Immature natural killer cell (primary cell): ENCODE measurements around the gene RAB14. TPM values are rescaled to one million over a fixed set of nuclear protein-coding genes. Genes with fewer than 3 reads are reported as not detected.
A peak's percentile ranks its signal among the peaks of the same experiment; 100 is the strongest.

Experiments
- DNase-seq, 3 donors: peaks; one replicate each; pipeline ENCODE4 v3.0.0; 2022; ENCODE audit warnings: mixed read lengths in 1 of 3
- H3K27ac Mint-ChIP-seq, 6 donors: one replicate each; pipeline ENCODE4 v1.8.0; 2020; ENCODE audit warnings: mixed read lengths in 6 of 6, mild to moderate bottlenecking in 5 of 6, inconsistent platforms in 4 of 6, moderate library complexity in 3 of 6
- H3K27me3 Mint-ChIP-seq, 3 donors: one replicate each; pipeline ENCODE4 v1.8.0; 2020 to 2021; ENCODE audit warnings: low read depth in 3 of 3, mild to moderate bottlenecking in 3 of 3, mixed read lengths in 3 of 3, moderate library complexity in 3 of 3, inconsistent platforms in 1 of 3
- H3K36me3 Mint-ChIP-seq, 3 donors: one replicate each; pipeline ENCODE4 v1.8.0; 2020; ENCODE audit warnings: mixed read lengths in 3 of 3, inconsistent platforms in 2 of 3, mild to moderate bottlenecking in 2 of 3
- H3K4me1 Mint-ChIP-seq, 2 donors: one replicate each; pipeline ENCODE4 v1.8.0; 2020; ENCODE audit warnings: inconsistent platforms in 2 of 2, mild to moderate bottlenecking in 2 of 2, mixed read lengths in 2 of 2, moderate library complexity in 1 of 2
- H3K4me3 Mint-ChIP-seq, 5 donors: one replicate each; pipeline ENCODE4 v1.8.0; 2020; ENCODE audit warnings: mild to moderate bottlenecking in 5 of 5, mixed read lengths in 5 of 5, inconsistent platforms in 3 of 5, moderate library complexity in 3 of 5
- H3K9me3 Mint-ChIP-seq, 6 donors: one replicate each; pipeline ENCODE4 v1.8.0; 2020; ENCODE audit warnings: mild to moderate bottlenecking in 6 of 6, mixed read lengths in 6 of 6, inconsistent platforms in 4 of 6, moderate library complexity in 3 of 6
- polyA plus RNA-seq, 3 donors: library from polyadenylated mRNA; unstranded; fragments of 300-500 nt; fragmentation: Illumina TruSeq; gene quantifications; one replicate each; pipeline ENCODE4 v1.2.3, GENCODE V29; 2021

The RAB14 gene
- polyA plus RNA-seq, 3 donors from 2014 or later: 28.2 to 44.9 (median 36.0) TPM

DNA sequence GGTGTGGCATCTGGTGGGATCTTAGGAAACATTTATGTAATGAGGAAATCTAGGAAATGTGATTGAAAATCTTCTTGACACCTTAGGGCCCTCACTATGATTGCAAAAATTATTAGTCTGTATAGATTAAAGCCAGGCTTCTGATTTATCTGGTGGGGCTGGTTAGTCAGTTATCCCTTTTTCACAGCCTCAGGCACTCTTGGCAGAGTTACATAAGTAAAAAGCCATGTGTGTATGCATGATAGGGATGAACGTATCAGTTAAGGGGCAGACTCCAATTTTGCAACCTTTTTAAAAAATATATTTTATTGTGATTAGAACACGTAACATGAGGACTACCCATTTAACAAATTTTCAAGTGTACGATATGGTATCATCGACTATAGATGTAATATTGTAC, 30.6 kb upstream of the RAB14 start:
- no peaks in the 10 kb centered on the region for H3K27me3 Mint-ChIP-seq
- no peak overlapping the region for H3K4me3 Mint-ChIP-seq
- DNase-seq: no peak
- H3K27ac Mint-ChIP-seq: no peak overlapping the region
- H3K9me3 Mint-ChIP-seq: no peaks in the 10 kb centered on the region
- H3K4me1 Mint-ChIP-seq: peaks cover 2 to 6% of the 10 kb centered on the region in 2 donors
- peaks cover 10 to 25% (median 21%) of the 10 kb centered on the region in 3 donors for H3K36me3 Mint-ChIP-seq

DNA sequence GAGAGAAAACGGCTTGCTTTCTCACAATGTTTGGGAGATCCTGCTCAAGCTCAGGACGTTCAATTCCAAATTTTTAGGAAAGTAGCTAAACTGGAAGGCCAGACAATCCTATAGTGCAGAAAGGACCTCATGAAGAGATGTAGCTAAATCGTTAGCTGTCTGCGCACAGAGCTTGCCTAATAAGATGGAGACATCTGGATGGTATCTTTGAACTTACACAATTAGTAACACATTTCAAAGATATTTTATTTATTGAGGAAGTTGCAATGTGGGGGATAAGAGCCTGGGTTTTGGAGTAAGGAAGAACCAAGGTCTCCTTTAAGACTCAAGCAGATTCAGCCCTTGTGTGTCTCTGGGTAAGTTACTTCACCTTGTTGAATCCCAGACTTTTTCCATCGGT, 28.6 kb upstream of the RAB14 start:
- no peaks in the 10 kb centered on the region for H3K9me3 Mint-ChIP-seq
- H3K27ac Mint-ChIP-seq: no peak overlapping the region
- H3K27me3 Mint-ChIP-seq: no peaks in the 10 kb centered on the region
- DNase-seq: no peak
- H3K4me1 Mint-ChIP-seq: peaks cover 2 to 6% of the 10 kb centered on the region in 2 donors
- H3K36me3 Mint-ChIP-seq: peaks cover 10 to 19% (median 13%) of the 10 kb centered on the region in 3 donors
- no peak overlapping the region for H3K4me3 Mint-ChIP-seq

DNA sequence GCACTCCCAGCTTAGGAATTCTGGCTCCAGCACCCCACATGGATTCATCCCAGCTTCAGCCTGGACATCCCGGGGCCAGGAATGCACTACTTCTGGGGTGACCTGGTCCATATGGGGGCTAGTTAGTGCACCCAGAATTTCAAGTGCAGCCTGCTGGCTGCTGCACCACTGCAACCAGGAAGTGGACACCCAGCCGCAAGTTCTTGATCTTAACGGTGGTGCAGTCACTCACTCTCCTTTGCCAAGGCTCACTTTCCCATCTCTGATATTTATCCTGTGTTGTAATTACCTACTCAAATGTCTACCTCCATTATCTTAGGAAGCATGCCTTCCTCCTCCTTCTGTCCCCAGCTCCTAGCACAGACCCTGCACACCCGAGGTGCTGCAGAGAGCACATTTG, 26.2 kb upstream of the RAB14 start:
- peaks cover 2 to 9% of the 10 kb centered on the region in 2 donors for H3K4me1 Mint-ChIP-seq
- H3K36me3 Mint-ChIP-seq: peaks cover 12 to 15% (median 13%) of the 10 kb centered on the region in 3 donors
- no peaks in the 10 kb centered on the region for H3K27me3 Mint-ChIP-seq
- H3K27ac Mint-ChIP-seq: no peak overlapping the region
- no peaks in the 10 kb centered on the region for H3K9me3 Mint-ChIP-seq
- H3K4me3 Mint-ChIP-seq: peak overlapping the region in 1 of 5 donors; percentile 34
- no peak for DNase-seq

DNA sequence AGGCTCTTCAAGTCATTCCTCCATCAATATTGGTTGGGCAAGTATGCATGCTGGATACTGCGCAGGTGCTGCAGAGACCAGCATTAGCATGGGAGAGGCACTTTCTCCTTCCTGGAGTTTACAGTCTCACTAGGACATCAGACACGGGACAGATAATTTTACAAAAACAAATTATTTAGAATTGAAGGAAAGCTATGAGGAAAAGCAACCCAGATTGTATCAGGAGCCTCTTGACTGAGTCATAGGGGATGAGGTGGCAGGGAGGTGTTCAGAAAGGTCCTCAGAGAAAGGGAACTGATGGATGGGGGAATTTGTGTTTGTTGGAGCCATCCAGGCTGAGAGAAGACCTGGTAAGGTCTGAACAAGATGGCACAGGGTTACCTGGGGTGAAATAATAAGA, 24.5 kb upstream of the RAB14 start:
- no peak for DNase-seq
- Mint-ChIP-seq H3K4me1 (peaks cover 4 to 16% of the 10 kb centered on the region in 2 donors), H3K27ac (no peak overlapping the region), H3K9me3 (no peaks in the 10 kb centered on the region), H3K27me3 (no peaks in the 10 kb centered on the region), H3K36me3 (peaks cover 8 to 9% (median 8%) of the 10 kb centered on the region in 3 donors), H3K4me3 (no peak overlapping the region)

DNA sequence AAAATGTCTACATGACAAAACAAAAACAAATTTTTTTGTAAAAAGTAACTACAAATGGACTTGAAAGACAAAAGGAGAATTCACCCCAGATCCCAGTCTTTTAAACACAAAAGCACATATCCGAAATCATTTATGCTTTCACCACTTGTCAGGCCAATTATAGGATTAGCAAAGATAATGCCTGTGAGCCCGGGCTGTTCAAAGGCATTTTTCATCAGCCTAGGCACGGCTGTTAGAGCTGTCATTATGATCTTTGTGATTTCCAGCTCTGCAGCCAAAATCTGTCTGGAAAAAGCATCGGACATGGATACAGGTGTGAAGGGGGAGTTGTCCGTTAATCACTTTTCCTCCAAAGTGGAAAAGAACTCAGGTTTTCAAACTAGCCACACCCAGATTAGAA, 23.6 kb upstream of the RAB14 start:
- no peaks in the 10 kb centered on the region for H3K9me3 Mint-ChIP-seq
- no peak for DNase-seq
- no peaks in the 10 kb centered on the region for H3K27me3 Mint-ChIP-seq
- peaks cover 3 to 7% (median 5%) of the 10 kb centered on the region in 3 donors for H3K36me3 Mint-ChIP-seq
- no peak overlapping the region for H3K27ac Mint-ChIP-seq
- H3K4me3 Mint-ChIP-seq: no peak overlapping the region
- peaks cover 4 to 16% of the 10 kb centered on the region in 2 donors for H3K4me1 Mint-ChIP-seq

DNA sequence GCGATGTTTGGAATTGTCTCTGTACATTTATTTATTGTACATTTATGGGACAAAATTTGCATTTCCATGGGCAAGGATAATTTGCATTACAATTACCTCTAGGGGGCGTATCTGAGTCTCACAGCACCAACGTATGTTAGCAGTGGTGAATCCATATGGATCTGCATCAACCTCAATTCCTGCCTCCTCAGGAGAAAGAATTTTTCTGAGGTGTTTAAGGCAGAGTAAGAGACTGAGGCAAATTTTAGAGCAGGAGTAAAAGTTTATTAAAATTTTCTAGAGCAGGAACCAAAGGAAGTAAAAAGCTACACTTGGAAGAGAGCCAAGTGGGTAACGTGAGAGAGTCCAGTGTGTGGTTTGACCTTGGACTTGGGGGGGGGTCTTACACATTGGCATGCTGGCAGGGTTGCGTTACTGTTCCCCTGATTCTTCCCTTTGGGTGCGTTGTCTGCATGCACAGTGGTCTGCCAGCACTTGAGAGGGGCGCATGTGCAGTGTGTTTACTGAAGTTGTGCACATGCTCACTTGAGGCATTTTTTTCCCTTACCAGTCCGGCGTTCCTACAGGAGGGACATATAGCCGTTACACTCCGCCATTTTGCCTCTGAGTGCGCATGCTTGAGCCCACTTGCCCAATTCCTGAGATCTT, 21.0 kb upstream of the RAB14 start:
- Mint-ChIP-seq H3K27ac (no peak overlapping the region), H3K4me1 (peaks cover 1 to 10% of the 10 kb centered on the region in 2 donors), H3K4me3 (no peak overlapping the region), H3K36me3 (peaks cover 3 to 10% (median 9%) of the 10 kb centered on the region in 3 donors), H3K27me3 (no peaks in the 10 kb centered on the region), H3K9me3 (no peaks in the 10 kb centered on the region)
- DNase-seq: peak; percentile 9 to 34 (median 14)

DNA sequence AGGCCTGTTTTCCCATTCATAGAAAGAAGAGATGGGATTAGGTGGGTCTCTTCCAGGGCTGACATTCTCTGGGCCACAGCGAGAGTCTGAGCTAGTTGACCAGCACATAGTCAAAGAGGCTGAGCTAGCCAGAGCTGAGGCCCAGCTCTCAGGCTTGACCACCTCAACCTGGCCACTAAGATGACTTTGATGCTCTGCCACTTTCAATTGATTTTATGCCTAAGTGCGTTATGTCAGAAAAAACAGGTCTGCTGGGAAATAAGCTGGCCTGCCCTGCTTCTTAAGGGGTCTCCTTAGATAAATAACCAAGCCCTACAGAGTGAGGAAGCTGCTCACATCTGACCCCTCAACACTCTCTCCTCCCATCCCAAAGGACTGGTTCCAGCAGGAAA, 20.0 kb upstream of the RAB14 start:
- peaks cover 3 to 10% (median 9%) of the 10 kb centered on the region in 3 donors for H3K36me3 Mint-ChIP-seq
- DNase-seq: no peak
- no peak overlapping the region for H3K27ac Mint-ChIP-seq
- no peaks in the 10 kb centered on the region for H3K9me3 Mint-ChIP-seq
- no peaks in the 10 kb centered on the region for H3K27me3 Mint-ChIP-seq
- H3K4me1 Mint-ChIP-seq: peaks cover 1 to 10% of the 10 kb centered on the region in 2 donors
- no peak overlapping the region for H3K4me3 Mint-ChIP-seq

DNA sequence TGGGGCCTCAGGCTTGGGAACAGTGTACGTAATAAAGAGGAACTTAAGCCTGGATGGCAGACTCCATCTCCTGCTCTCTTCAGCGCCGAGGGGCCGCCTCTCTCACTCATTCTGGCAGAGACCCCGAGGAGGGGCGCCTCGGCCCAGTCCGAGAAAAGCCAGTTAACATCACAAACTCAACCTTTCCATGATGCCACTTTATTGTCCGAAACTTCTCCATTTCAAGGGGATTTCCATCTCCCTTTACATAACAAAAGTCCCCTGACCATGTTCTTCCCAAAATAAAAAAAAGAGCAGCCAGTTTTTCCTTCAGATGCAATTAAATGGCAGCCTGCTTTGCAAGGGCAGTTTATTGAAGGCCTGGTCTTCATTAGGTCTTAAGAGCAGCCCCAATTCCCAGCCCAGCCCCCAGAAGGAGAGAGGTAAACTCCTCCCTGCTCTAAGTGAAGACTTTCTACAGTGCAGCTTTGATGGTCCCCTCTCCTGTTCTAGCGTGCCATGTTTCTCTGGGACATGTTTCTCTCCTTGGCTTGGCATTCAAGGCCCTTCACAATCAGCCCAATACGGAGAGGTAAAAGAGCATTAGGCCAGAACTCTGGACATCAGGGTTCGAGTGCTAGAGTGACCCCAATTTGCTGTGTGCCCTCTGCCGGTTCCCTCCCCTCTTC, 19.5 kb upstream of the RAB14 start:
- Mint-ChIP-seq H3K36me3 (peaks cover 8 to 13% (median 9%) of the 10 kb centered on the region in 3 donors), H3K27me3 (no peaks in the 10 kb centered on the region), H3K4me1 (peaks cover 1 to 10% of the 10 kb centered on the region in 2 donors), H3K4me3 (no peak overlapping the region), H3K27ac (no peak overlapping the region), H3K9me3 (no peaks in the 10 kb centered on the region)
- DNase-seq: no peak

DNA sequence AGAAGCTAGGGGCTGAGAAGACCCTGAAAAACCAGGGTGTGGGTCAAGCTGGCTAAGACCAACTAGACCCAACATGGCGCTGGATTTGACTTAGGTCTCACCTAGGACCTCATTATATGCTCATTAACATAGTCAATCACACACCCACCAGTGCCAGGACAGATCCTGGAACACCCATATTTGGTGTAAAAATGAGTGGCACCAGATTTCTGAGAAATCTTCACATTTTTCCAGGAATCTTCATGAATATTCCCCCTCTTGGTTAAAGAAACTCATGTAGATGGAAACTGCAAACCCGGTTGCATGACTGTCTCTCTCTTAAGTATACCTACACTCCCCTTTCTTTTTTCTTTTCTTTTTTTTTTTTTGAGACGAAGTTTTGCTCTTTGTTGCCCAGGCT, 17.9 kb upstream of the RAB14 start:
- Mint-ChIP-seq H3K9me3 (no peaks in the 10 kb centered on the region), H3K27me3 (peaks cover 0 to 1% (median 0%) of the 10 kb centered on the region in 3 donors), H3K4me1 (peaks cover 1 to 10% of the 10 kb centered on the region in 2 donors), H3K4me3 (no peak overlapping the region), H3K36me3 (peaks cover 8 to 13% (median 9%) of the 10 kb centered on the region in 3 donors), H3K27ac (no peak overlapping the region)
- DNase-seq: no peak

DNA sequence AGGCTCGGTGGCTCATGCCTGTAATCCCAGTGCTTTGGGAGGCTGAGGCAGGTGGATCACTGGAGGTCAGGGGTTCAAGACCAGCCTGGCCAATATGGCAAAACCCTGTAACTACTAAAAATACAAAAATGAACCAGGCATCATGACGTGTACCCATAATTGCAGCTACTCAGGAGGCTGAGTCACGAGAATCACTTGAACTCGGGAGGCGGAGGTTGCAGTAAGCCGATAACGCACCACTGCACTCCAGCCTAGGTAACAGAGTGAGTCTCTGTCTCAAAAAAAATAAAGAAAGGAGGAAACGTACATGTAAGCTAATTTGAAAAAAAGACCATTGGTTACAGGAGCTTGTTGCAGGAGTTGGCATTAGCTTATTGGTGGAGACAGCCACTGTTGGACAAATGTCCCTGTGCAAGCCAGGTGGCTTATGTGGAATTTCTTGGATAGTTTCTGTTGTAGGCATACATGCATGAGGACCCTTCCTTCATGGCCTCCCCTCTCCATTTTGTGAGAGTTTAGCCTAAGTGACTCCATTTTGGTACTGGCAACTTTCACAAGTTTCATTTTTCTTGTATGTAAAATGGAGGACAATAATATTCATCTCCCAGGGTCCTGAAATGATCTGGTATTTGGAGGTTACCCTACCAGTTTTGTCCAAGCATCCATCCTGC, 16.8 kb upstream of the RAB14 start:
- Mint-ChIP-seq H3K9me3 (no peaks in the 10 kb centered on the region), H3K36me3 (peaks cover 4 to 13% (median 9%) of the 10 kb centered on the region in 3 donors), H3K4me3 (no peak overlapping the region), H3K27me3 (peaks cover 0 to 2% (median 1%) of the 10 kb centered on the region in 3 donors), H3K4me1 (peaks cover 4 to 11% of the 10 kb centered on the region in 2 donors), H3K27ac (no peak overlapping the region)
- no peak for DNase-seq

DNA sequence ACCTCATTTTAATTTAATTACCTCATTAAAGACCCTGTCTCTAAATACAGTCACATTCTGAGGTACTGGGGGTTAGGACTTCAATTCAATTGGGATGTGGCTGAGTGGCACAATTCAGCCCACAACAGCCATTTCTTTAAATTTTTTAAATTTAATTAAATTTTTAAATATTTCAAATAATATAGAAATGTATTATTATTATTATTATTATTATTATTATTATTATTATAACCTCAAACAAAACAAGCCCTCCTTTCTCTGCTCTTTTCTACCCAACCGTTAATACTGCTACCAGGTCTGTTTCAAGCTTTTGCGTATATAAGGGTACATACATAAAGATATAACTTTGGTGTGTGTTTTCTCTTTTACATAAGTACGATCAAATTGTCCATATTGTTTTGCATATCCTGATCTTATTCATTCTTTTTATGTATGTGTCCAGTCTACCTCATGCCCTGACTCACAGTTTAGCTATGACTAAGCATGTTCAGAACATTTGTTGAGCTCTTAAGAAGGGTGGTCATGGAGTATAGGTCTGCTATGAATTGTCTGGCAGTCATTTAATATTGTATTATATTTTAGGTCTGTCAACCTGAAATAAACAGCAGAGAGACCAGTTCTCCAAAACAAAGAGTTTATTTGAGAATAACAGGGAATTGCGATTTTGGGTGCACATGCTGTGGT, 16.1 kb upstream of the RAB14 start:
- Mint-ChIP-seq H3K36me3 (peaks cover 4 to 13% (median 4%) of the 10 kb centered on the region in 3 donors), H3K4me3 (no peak overlapping the region), H3K27me3 (peaks cover 0 to 2% (median 1%) of the 10 kb centered on the region in 3 donors), H3K4me1 (peaks cover 6 to 13% of the 10 kb centered on the region in 2 donors), H3K27ac (no peak overlapping the region), H3K9me3 (no peaks in the 10 kb centered on the region)
- no peak for DNase-seq

DNA sequence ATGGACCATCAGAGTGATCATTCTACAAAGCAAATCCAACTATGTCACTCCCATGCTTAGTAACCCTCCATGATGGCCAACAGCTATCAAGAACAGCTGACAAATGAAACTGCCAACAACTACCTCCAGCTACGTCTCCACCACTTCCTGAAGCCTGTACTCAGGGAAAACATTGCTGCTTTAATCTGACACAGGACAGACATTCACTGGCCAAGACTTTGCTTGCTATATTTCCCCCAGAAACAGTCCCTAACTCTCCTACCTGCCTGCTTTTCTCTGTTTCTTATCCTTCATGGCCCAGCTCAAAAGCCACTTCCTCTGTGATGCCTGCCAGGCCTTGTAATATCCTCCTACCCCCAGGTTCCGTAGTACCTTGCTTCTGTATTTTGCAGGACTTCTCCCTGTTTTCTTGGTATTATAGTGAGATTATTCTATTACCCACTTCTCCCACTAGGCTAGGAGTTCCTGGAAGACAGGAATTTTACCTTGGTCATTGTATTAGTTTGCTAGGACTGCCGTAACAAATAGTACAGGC, 14.7 kb upstream of the RAB14 start:
- H3K27me3 Mint-ChIP-seq: peaks cover 0 to 2% (median 1%) of the 10 kb centered on the region in 3 donors
- H3K4me1 Mint-ChIP-seq: peaks cover 5 to 8% of the 10 kb centered on the region in 2 donors
- H3K36me3 Mint-ChIP-seq: peaks cover 4 to 13% (median 4%) of the 10 kb centered on the region in 3 donors
- DNase-seq: no peak
- H3K4me3 Mint-ChIP-seq: no peak overlapping the region
- H3K27ac Mint-ChIP-seq: peak overlapping the region in 1 of 6 donors; percentile 1
- H3K9me3 Mint-ChIP-seq: no peaks in the 10 kb centered on the region

DNA sequence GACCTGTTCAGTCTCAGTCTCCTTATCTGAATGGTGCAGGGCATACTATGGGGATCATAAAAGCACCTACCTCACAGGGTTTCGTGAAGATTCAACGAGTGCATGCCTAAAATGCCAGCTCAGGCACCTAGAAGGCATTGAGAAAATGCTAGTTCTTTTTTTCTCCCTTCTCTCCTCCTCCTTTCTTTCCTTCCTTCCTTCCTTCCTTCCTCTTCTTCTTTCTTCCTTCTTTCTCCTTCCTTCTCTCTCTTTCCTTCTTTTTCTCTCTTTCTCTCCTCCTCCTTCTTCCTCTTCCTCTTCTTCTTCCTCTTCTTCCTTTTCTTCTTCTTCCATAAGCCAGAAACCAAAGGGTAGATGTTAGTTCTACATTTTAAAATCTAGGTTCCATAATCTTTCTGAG, 12.3 kb upstream of the RAB14 start:
- Mint-ChIP-seq H3K36me3 (peaks cover 4 to 5% (median 4%) of the 10 kb centered on the region in 3 donors), H3K4me1 (peaks cover 5 to 8% of the 10 kb centered on the region in 2 donors), H3K27ac (peak overlapping the region in 1 of 6 donors; percentile 8), H3K4me3 (no peak overlapping the region), H3K9me3 (no peaks in the 10 kb centered on the region), H3K27me3 (peaks cover 0 to 2% (median 1%) of the 10 kb centered on the region in 3 donors)
- DNase-seq: no peak
